Gastroesophageal sphincter (tissue), 4 donors: ENCODE data around the gene TGFB1. TPM values are rescaled to one million over a fixed set of nuclear protein-coding genes. Genes with fewer than 3 reads are reported as not detected.

Experiments
- ATAC-seq: fragments of 150-250 bp; one replicate; pipeline ENCODE4 v1.9.1; 2016; ENCODE audit warnings: mild to moderate bottlenecking, moderate library complexity
- H3K27ac ChIP-seq, 4 donors: fragments of 200-600 bp; sonication (generic) in 3 of 4; 1 replicate in 3 of 4; 2 replicates in 1 of 4; pipeline ENCODE4 v1.5.1; 2016 to 2019
- H3K27me3 ChIP-seq: fragments of 200-600 bp; sonication (generic); one replicate; pipeline ENCODE4 v1.5.1; 2019
- H3K36me3 ChIP-seq, 2 donors: fragments of 200-600 bp; sonication (generic); one replicate each; pipeline ENCODE4 v1.5.1; 2019; ENCODE audit warnings: control low read depth in 1 of 2
- H3K4me1 ChIP-seq, 3 donors: fragments of 200-600 bp; sonication (generic); 1 replicate in 2 of 3; 2 replicates in 1 of 3; pipeline ENCODE4 v1.5.1; 2016 to 2019; ENCODE audit warnings: control low read depth in 2 of 3
- H3K4me3 ChIP-seq, 2 donors: fragments of 200-600 bp; sonication (generic); one replicate each; pipeline ENCODE4 v1.5.1; 2019; ENCODE audit warnings: mild to moderate bottlenecking in 1 of 2, moderate library complexity in 1 of 2
- H3K9me3 ChIP-seq, 3 donors: fragments of 200-600 bp; sonication (generic); one replicate each; pipeline ENCODE4 v1.5.1; 2017 to 2019; ENCODE audit warnings: control low read depth in 2 of 3
- CTCF ChIP-seq, 4 experiments: fragments of 200-600 bp in 2 of 4; fragments of 450-650 bp in 2 of 4; sonication (generic) in 1 of 4; IDR thresholded peaks; one replicate each; pipeline ENCODE4 v1.5.1; 2017 to 2019; ENCODE audit warnings: antibody characterized with exemption in 4 of 4, mild to moderate bottlenecking in 2 of 4, moderate library complexity in 2 of 4
- EP300 ChIP-seq: sonication (generic); formaldehyde crosslinking; IDR thresholded peaks from one replicate; pipeline ENCODE4 v1.6.1; 2017; ENCODE audit warnings: antibody characterized with exemption, mild to moderate bottlenecking
- POLR2A ChIP-seq, 2 donors: fragments of 450-650 bp; IDR thresholded peaks; one replicate each; pipeline ENCODE4 v1.6.1; 2017; ENCODE audit warnings: antibody characterized with exemption in 2 of 2, mild to moderate bottlenecking in 2 of 2, moderate library complexity in 1 of 2
- POLR2AphosphoS5 ChIP-seq: sonication (generic); formaldehyde crosslinking; IDR thresholded peaks from one replicate; pipeline ENCODE4 v1.6.1; 2017; ENCODE audit warnings: antibody characterized with exemption
- WGBS, 2 donors: methylation state at CpG; one replicate each; pipeline ENCODE4 v1.1.5; 2018; ENCODE audit warnings: low coverage in 1 of 2; 5-methylcytosine and 5-hydroxymethylcytosine counted together
- total RNA-seq, 4 donors: library from RNA; depleted of rRNA; stranded (reverse); fragments of >200 nt; gene quantifications; one replicate each; pipeline ENCODE4 v1.1.0, GENCODE V29; 2016

TGFB1 gene
- total RNA-seq, 4 donors from 2014 or later, result 12.9 to 39.3 (median 22.1) TPM

- Histone ChIP-seq H3K4me1 (peaks cover 0 to 26% (median 0%) of the 10 kb centered on the region in 3 donors), H3K9me3 (no peaks in the 10 kb centered on the region), H3K36me3 (peaks cover 0 to 4% of the 10 kb centered on the region in 2 donors), H3K27me3 (no peaks in the 10 kb centered on the region), H3K4me3 (peak overlapping the region; percentile 71 to 78), H3K27ac (peak overlapping the region; percentile 91 to 100 (median 98))
- TF ChIP-seq CTCF (IDR thresholded peaks at IDR 0.05), result no peak
- 44 to 70% methylated on average over 4 to 6 of the region's 6 CpGs for WGBS, 2 donors
- no peak for ATAC-seq
Observed at GRCh38 chr19:41363371-41363752, 9.6 kb upstream of the TGFB1 start.

DNA sequence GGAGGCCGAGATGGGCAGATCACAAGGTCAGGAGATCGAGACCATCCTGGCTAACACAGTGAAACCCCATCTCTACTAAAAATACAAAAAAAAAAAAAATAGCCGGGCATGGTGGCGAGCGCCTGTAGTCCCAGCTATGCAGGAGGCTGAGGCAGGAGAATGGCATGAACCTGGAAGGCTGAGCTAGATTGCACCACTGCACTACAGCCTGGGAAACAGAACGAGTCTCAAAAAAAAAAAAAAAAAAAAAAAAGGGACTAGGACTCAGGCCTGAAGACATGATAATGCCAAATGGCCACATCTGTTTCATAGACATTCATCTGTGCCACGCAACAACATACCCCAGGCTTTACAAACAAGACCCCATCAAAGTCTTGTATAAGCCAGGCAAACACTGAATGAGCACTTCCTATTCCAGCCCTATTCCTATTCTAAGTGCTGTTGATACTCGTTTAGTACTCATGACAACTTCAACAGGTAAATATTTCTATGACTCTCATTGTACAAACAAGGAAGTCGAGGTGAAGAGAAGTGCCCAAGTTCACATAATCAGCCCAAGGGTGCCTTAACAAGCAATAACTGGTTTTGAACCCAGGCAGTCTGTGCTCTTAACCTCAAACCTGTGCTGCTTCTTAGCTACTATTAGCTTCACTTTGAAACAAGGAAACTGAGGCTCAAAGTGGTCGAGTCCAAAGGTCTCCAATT is 8.6 kb upstream of the TGFB1 start:
- Histone ChIP-seq H3K4me3 (no peak overlapping the region), H3K27me3 (no peaks in the 10 kb centered on the region), H3K36me3 (no peaks in the 10 kb centered on the region), H3K27ac (no peak overlapping the region), H3K9me3 (no peaks in the 10 kb centered on the region), H3K4me1 (peaks cover 0 to 26% (median 0%) of the 10 kb centered on the region in 3 donors)
- TF ChIP-seq POLR2AphosphoS5 (no peak), CTCF (IDR thresholded peaks at IDR 0.05) (no peak), EP300 (no peak), POLR2A (IDR thresholded peaks at IDR 0.05) (no peak)
- ATAC-seq, result no peak
- WGBS, 2 donors, result 77 to 93% methylated on average over 5 to 8 of the region's 10 CpGs

GRCh38 chr19:41359741-41360140 is 6.0 kb upstream of the TGFB1 start:
- Histone ChIP-seq H3K27me3 (no peaks in the 10 kb centered on the region), H3K4me1 (peaks cover 0 to 28% (median 0%) of the 10 kb centered on the region in 3 donors), H3K9me3 (no peaks in the 10 kb centered on the region), H3K27ac (no peak overlapping the region), H3K36me3 (no peaks in the 10 kb centered on the region), H3K4me3 (no peak overlapping the region)
- no peak for ATAC-seq
- WGBS, 2 donors, result 83% methylated on average over 1 of the region's 1 CpG; no CpG with 5 or more reads in 1 of the 2 donors
- no peak for TF ChIP-seq EP300
- TF ChIP-seq CTCF (IDR thresholded peaks at IDR 0.05), result no peak
- no peak for TF ChIP-seq POLR2AphosphoS5
- TF ChIP-seq POLR2A (IDR thresholded peaks at IDR 0.05), result no peak

DNA sequence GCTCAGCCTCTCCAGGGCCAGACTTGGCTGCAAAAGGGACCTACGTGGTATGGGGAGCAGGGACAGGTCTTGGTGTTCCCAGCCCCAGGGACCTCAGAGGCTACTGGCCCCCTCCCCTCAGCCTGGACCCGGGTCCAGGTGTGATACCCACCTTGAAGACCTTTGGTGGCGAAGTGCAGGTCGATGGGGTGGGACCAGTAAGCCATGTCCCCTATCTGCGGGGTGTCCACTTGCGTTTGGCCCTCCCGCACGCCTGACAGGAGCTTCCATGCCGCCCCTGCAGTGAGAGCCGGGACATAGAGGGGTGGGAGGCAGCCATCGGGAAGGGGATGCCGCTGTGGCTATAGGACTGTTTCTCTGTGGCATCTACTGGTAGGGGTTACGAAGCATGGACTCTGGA is 4.0 kb upstream of the TGFB1 start:
- TF ChIP-seq CTCF (IDR thresholded peaks at IDR 0.05) (no peak), POLR2A (IDR thresholded peaks at IDR 0.05) (no peak), POLR2AphosphoS5 (no peak), EP300 (no peak)
- H3K9me3 ChIP-seq, result no peaks in the 10 kb centered on the region
- H3K4me3 ChIP-seq, result no peak overlapping the region
- no peak for ATAC-seq
- no peaks in the 10 kb centered on the region for H3K27me3 ChIP-seq
- no peaks in the 10 kb centered on the region for H3K36me3 ChIP-seq
- WGBS, 2 donors, result 100% methylated on average over 2 of the region's 13 CpGs; no CpG with 5 or more reads in 1 of the 2 donors
- peaks cover 0 to 28% (median 0%) of the 10 kb centered on the region in 3 donors for H3K4me1 ChIP-seq
- no peak overlapping the region for H3K27ac ChIP-seq
